Glutamatergic neuron (in vitro differentiated cells): ENCODE measurements around the gene CHCHD10. TPM values are rescaled to one million over a fixed set of nuclear protein-coding genes. Genes with fewer than 3 reads are reported as not detected.
"Not testable (repeated sequence)": the region's sequence is repeated elsewhere in the genome, so short reads cannot be mapped to it uniquely, and the experiment has no call there.

Source experiments
- DNase-seq: peaks from one replicate; pipeline ENCODE4 v3.0.0; 2022
- H3K27ac Mint-ChIP-seq: one replicate; pipeline ENCODE4 v1.8.0; 2020; ENCODE audit warnings: mild to moderate bottlenecking, mixed read lengths, inconsistent platforms; ENCODE audit not compliant: unreplicated experiment
- H3K27me3 Mint-ChIP-seq: one replicate; pipeline ENCODE4 v1.8.0; 2020; ENCODE audit warnings: mild to moderate bottlenecking, moderate library complexity, mixed read lengths, inconsistent platforms; ENCODE audit not compliant: unreplicated experiment
- H3K36me3 Mint-ChIP-seq: one replicate; pipeline ENCODE4 v1.8.0; 2020; ENCODE audit warnings: mild to moderate bottlenecking, mixed read lengths, inconsistent platforms; ENCODE audit not compliant: unreplicated experiment
- H3K4me1 Mint-ChIP-seq: one replicate; pipeline ENCODE4 v1.8.0; 2020; ENCODE audit warnings: mild to moderate bottlenecking, low read depth, mixed read lengths, inconsistent platforms; ENCODE audit not compliant: unreplicated experiment
- H3K4me3 Mint-ChIP-seq: one replicate; pipeline ENCODE4 v1.8.0; 2020; ENCODE audit warnings: mild to moderate bottlenecking, mixed read lengths, inconsistent platforms; ENCODE audit not compliant: unreplicated experiment
- H3K9me3 Mint-ChIP-seq: one replicate; pipeline ENCODE4 v1.8.0; 2020; ENCODE audit warnings: mild to moderate bottlenecking, moderate library complexity, mixed read lengths, inconsistent platforms; ENCODE audit not compliant: unreplicated experiment
- CTCF ChIP-seq: fragments of 200-600 bp; sonication (generic); IDR thresholded peaks from one replicate; pipeline ENCODE4 v1.5.0; 2021; ENCODE audit not compliant: partially characterized antibody, unreplicated experiment
- total RNA-seq: library from RNA; stranded (reverse); fragmentation: NEBNext Ultra II Directional; extraction: Animal tissue kit (Norgen Biotek cat#: 25700); gene quantifications from one replicate; pipeline ENCODE4 v1.2.1, GENCODE V29; 2021; ENCODE audit not compliant: unreplicated experiment

Gene CHCHD10
- total RNA-seq, 1 donor from 2014 or later: 35.9 TPM

- Mint-ChIP-seq H3K27ac (no peak overlapping the region), H3K9me3 (peaks cover 8% of the 10 kb centered on the region), H3K4me3 (no peak overlapping the region), H3K36me3 (peaks cover 12% of the 10 kb centered on the region), H3K4me1 (no peaks in the 10 kb centered on the region), H3K27me3 (peaks cover under 1% of the 10 kb centered on the region)
- DNase-seq: no peak
- TF ChIP-seq CTCF: no peak
Measured at GRCh38 chr22:23744001-23744400, 23.8 kb downstream of the CHCHD10 start.

GRCh38 chr22:23743303-23743705 lies 24.5 kb downstream of the CHCHD10 start:
- H3K36me3 Mint-ChIP-seq: peaks cover 12% of the 10 kb centered on the region
- no peak for TF ChIP-seq CTCF
- no peak overlapping the region for H3K27ac Mint-ChIP-seq
- H3K4me1 Mint-ChIP-seq: no peaks in the 10 kb centered on the region
- no peak overlapping the region for H3K4me3 Mint-ChIP-seq
- H3K9me3 Mint-ChIP-seq: peaks cover 8% of the 10 kb centered on the region
- DNase-seq: no peak
- H3K27me3 Mint-ChIP-seq: peaks cover 3% of the 10 kb centered on the region

GRCh38 chr22:23742505-23743264 lies 25.1 kb downstream of the CHCHD10 start:
- peaks cover 8% of the 10 kb centered on the region for H3K9me3 Mint-ChIP-seq
- H3K36me3 Mint-ChIP-seq: peaks cover 12% of the 10 kb centered on the region
- DNase-seq: no peak
- no peak overlapping the region for H3K4me3 Mint-ChIP-seq
- H3K27ac Mint-ChIP-seq: no peak overlapping the region
- peaks cover 3% of the 10 kb centered on the region for H3K27me3 Mint-ChIP-seq
- H3K4me1 Mint-ChIP-seq: no peaks in the 10 kb centered on the region
- TF ChIP-seq CTCF: no peak

- H3K27ac Mint-ChIP-seq: no peak overlapping the region
Measured at GRCh38 chr22:23737696-23738095, 30.1 kb downstream of the CHCHD10 start.

GRCh38 chr22:23728108-23728507 lies 39.7 kb downstream of the CHCHD10 start:
- H3K36me3 Mint-ChIP-seq, H3K9me3 Mint-ChIP-seq, H3K4me1 Mint-ChIP-seq, H3K27ac Mint-ChIP-seq, DNase-seq, H3K4me3 Mint-ChIP-seq, H3K27me3 Mint-ChIP-seq: not testable (repeated sequence)

More at GRCh38 chr22:23737696-23738095, 30.1 kb downstream of the CHCHD10 start:
- Mint-ChIP-seq H3K36me3 (no peaks in the 10 kb centered on the region), H3K27me3 (peaks cover 3% of the 10 kb centered on the region), H3K9me3 (peaks cover 5% of the 10 kb centered on the region), H3K4me3 (no peak overlapping the region), H3K4me1 (no peaks in the 10 kb centered on the region)
- no peak for DNase-seq
- TF ChIP-seq CTCF: no peak
